ENCODE measurements around the gene ATF7. TPM values are rescaled to one million over a fixed set of nuclear protein-coding genes. Genes with fewer than 3 reads are reported as not detected.
"Not testable (repeated sequence)": the region's sequence is repeated elsewhere in the genome, so short reads cannot be mapped to it uniquely, and the experiment has no call there.

Gene ATF7
- polyA plus RNA-seq, 10 donors: 36.2 to 61.9 (median 49.5) TPM

- no peak for DNase-seq
These were observed 26.6 kb downstream of the ATF7 start for GRCh38 chr12:53599579-53599978.

DNA sequence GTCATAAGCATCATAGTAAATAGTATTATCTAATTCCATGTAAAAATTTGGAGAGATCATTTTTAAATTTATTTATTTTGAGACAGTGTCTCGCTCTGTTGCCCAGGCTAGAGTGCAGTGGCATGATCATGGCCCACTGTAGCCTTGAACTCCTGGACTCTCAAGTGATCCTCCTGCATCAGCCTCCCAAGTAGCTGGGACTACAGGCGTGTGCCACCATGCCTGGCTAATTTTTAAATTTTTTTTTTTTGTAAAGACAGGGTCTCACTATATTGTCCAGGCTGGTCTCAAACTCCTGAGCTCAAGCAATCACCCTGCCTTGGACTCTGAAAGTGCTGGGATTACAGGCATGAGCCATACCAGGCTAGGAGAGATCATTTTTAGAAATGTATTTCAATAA, 27.2 kb downstream of the ATF7 start:
- DNase-seq: not testable (repeated sequence)

DNA sequence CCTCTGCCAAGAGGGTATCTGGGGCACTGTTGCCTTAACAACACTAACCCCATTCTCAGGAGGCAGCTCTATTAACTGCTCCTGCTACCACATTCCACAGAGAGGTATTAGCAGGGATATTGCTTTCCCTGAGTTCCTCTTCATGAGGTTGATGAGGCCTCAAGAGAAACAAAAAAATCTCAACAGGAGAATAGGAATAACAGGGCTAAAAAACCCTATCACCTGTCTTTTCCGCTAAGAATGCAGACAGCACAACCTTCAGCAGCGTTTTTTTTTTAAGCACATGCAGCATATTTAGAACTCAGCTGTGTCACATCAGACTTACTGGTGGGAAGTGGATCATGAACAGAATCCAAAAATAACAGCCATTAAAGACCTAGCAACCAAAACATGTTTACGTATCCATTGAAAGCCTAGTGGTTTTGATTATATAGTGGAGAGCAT, 29.2 kb downstream of the ATF7 start:
- DNase-seq: peak; percentile 71 to 84 (median 73)

GRCh38 chr12:53594897-53595615, 31.1 kb downstream of the ATF7 start:
- DNase-seq: no peak

- DNase-seq: peak in 1 of 3 donors; percentile 73
These were observed 32.5 kb downstream of the ATF7 start for GRCh38 chr12:53593707-53594106.

- no peak for DNase-seq
These were observed 33.2 kb downstream of the ATF7 start for GRCh38 chr12:53593031-53593430.

DNA sequence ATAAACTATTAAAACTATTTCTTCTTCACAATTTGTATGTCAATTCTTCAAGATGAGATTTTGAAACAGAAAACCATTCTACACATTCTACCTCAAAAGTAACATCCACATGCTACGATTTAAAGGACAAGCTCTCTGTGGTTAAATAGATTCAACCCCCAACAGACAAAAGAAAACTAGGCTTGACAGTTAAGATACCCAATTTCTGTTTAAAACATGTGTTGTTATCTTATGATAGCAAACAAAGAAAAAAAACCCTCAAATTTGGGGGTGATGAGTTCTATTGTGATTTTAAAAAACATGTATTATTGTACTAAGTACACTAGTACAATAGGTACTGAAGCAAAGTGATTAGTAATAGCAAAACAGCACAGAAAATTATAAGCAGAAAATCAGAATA, 33.8 kb downstream of the ATF7 start:
- no peak for DNase-seq

DNA sequence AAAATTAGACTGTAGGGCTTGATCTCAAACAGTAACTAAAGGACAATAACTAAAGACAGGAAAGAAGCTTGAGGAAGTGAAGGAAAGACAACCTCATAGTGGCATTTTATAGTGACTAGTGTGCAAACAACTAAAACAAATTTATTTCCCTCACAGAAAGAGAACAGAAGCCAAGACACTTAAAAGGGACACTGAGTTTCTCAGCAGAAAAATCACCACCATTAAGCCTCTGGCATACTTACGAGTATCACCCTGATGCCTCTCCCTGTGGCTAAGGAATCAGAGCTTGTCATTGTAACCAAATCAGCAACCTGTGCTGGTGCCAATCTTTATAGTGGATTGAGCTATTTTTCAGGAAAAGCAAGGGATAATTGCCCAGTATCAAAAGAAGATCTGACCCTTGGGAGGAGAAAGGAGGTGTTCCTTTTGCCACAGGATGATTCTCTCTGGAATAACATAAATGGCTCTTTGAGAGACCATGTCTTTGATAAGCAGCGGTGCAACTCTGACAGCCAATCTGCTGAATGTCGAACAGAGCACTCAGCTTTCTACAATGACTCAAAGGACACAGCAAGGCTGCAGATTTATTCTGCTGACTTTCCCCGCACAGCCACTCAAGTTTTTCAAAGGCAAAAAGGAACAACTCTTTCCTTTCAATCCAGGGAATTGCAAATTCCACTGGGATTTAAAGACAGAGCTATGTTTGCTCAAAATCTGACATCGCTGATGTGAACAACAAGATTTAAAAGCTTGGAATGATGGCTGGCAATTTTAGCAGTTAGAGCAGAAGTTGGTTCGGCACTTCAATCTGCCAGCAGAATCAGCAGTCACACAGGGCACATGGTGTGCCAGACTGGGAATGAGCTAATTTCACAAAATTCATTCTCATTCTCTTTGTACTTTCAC, 34.6 kb downstream of the ATF7 start:
- no peak for DNase-seq

GRCh38 chr12:53590652-53591051, 35.5 kb downstream of the ATF7 start:
- DNase-seq: no peak

- no peak for DNase-seq
These were observed 36.3 kb downstream of the ATF7 start for GRCh38 chr12:53589915-53590314.

GRCh38 chr12:53589423-53589822, 36.8 kb downstream of the ATF7 start:
- no peak for DNase-seq

DNA sequence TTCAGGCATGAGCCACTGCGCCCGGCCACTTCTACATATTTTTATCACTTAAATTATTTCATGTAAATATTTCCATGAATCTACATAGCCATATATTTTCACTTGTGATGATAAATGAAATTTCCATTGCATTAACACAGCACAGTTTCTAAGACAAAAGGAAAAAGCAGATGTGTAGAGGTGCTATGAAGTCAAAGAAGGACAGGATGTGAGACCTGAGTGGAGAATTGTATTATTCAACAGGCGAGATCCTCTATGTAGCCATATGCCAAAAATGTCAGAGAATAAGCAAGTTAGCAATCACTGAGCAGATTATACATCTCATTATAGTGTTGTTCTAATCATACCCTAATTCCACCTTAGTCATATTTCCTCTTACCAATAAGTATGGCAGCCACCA, 38.1 kb downstream of the ATF7 start:
- no peak for DNase-seq

- no peak for DNase-seq
These were observed 39.4 kb downstream of the ATF7 start for GRCh38 chr12:53586745-53587144.

GRCh38 chr12:53585448-53586125, 40.6 kb downstream of the ATF7 start:
- no peak for DNase-seq

DNA sequence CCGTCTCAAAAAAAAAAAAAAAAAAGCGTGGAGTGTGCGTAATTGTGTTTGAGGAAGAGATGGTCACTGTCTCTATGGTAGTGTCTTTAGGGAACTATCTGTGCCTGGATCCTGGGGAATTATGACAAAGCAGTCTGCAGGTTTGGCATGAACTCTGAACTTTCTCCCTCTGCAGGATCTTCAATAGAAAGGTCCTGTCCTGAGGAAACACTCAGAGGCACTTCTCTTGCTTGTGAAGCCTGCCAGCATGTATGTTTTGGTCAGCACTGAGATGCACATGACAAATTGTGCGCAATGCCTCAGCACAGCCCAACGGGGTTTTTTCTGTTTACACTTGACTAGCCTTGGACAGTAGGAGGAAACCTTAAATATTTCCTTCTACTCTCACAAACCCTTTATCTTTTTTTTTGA, 46.6 kb downstream of the ATF7 start:
- DNase-seq: no peak

- DNase-seq: no peak
These were observed 47.4 kb downstream of the ATF7 start for GRCh38 chr12:53578783-53579182.

- DNase-seq: no peak
These were observed 48.2 kb downstream of the ATF7 start for GRCh38 chr12:53577941-53578352.

GRCh38 chr12:53575502-53576249, 50.5 kb downstream of the ATF7 start:
- peak in 1 of 3 donors; percentile 72 for DNase-seq

DNA sequence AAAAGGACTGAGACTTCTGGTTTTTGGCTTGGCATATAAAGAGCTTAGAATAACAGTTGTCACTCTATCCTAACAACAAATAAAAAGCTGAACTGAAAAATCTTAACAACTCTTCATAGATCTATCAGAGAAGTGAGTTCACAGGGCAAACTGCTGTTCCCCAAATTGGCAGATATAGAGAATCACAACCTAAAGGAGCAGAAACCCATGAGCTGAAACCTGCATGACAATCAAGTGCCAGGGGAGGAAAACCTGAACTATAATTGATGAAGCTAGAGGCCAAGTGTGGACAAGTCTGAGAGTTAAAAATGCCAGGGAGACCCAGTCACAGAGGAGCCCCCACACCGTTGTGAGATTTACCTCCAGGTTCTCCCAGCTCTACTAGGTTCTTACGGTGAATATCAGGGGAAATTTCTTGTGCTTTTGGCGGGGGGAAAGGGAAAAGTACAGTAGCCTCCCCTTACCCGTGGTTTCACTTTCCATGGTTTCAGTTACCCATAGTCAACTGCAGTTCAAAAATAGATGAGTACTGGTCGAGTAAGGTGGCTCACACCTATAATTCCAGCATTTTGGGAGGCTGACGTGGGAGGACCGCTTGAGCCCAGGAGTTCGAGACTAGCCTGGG, 53.9 kb downstream of the ATF7 start:
- DNase-seq: no peak

DNA sequence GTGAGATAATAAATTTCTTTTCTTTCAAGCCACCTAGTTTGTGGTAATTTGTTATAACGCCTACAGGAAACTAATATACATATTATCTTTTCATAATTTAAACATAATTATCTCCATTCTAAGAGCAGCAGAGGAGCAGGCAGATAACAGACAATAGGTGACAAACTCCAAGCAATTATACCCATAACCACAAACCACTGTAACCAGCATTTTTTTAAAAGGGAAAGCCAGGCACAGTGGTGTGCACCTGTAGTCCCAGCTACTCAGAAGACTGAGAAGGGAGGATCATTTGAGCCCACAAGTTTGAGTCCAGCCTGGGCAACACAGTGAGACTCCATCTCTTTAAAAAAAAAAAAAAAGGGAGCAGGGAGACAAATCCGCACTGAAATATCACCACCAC, 54.9 kb downstream of the ATF7 start:
- DNase-seq: no peak

All from muscle of back (tissue), 11 donors.